CD8-positive, alpha-beta memory T cell (primary cell): ENCODE results near the gene ZDHHC22. TPM values are rescaled to one million over a fixed set of nuclear protein-coding genes. Genes with fewer than 3 reads are reported as not detected.

ENCODE experiments used
- CTCF ChIA-PET: fragments of 350-600 bp; sonication (Branson Sonifier 250); formaldehyde crosslinking; loops from one replicate; lab custom pipeline; 2021; ENCODE audit warnings: antibody characterized with exemption; lab: Charles Lee
- POLR2A ChIA-PET: fragments of 350-600 bp; sonication (Branson Sonifier 250); formaldehyde crosslinking; loops from one replicate; lab custom pipeline; 2021; ENCODE audit warnings: antibody characterized with exemption; lab: Charles Lee
- DNase-seq, 5 donors: peaks; one replicate each; pipeline versions ENCODE4 v3.0.0 to v3.0.0-alpha.2; 2020 to 2022; ENCODE audit warnings: mixed read lengths in 1 of 5
- H3K27ac ChIP-seq: one replicate; pipeline ENCODE4 v1.7.0; 2013; ENCODE audit warnings: low read depth, mild to moderate bottlenecking, low read length, moderate library complexity
- H3K27me3 ChIP-seq: 2 replicates; pipeline ENCODE4 v1.7.0; 2013; ENCODE audit warnings: low read length, mild to moderate bottlenecking; ENCODE audit not compliant: insufficient read depth, poor library complexity, severe bottlenecking
- H3K36me3 ChIP-seq: 2 replicates; pipeline ENCODE4 v1.7.0; 2013; ENCODE audit warnings: mild to moderate bottlenecking, low read length, moderate library complexity; ENCODE audit not compliant: insufficient read depth
- H3K4me1 ChIP-seq: 2 replicates; pipeline ENCODE4 v1.7.0; 2013; ENCODE audit warnings: mild to moderate bottlenecking, low read length, moderate library complexity; ENCODE audit not compliant: insufficient read depth
- H3K4me3 ChIP-seq: 2 replicates; pipeline ENCODE4 v1.7.0; 2013; ENCODE audit warnings: mild to moderate bottlenecking, low read length
- H3K9me3 ChIP-seq: 2 replicates; pipeline ENCODE4 v1.7.0; 2013; ENCODE audit warnings: mild to moderate bottlenecking, low read length
- H3K27ac Mint-ChIP-seq, 8 donors: one replicate each; pipeline ENCODE4 v1.8.0; 2020 to 2021; ENCODE audit warnings: mixed read lengths in 8 of 8, mild to moderate bottlenecking in 6 of 8, inconsistent platforms in 3 of 8, moderate library complexity in 3 of 8
- H3K27me3 Mint-ChIP-seq, 2 donors: one replicate each; pipeline ENCODE4 v1.8.0; 2020 to 2021; ENCODE audit warnings: mixed read lengths in 2 of 2, mild to moderate bottlenecking in 1 of 2, moderate library complexity in 1 of 2
- H3K36me3 Mint-ChIP-seq, 3 donors: one replicate each; pipeline ENCODE4 v1.8.0; 2020 to 2021; ENCODE audit warnings: mixed read lengths in 3 of 3, inconsistent platforms in 1 of 3, mild to moderate bottlenecking in 1 of 3
- H3K4me1 Mint-ChIP-seq, 3 donors: one replicate each; pipeline ENCODE4 v1.8.0; 2020 to 2021; ENCODE audit warnings: mixed read lengths in 3 of 3, inconsistent platforms in 1 of 3, mild to moderate bottlenecking in 1 of 3
- H3K4me3 Mint-ChIP-seq, 7 donors: one replicate each; pipeline ENCODE4 v1.8.0; 2020 to 2021; ENCODE audit warnings: mixed read lengths in 7 of 7, mild to moderate bottlenecking in 6 of 7, moderate library complexity in 4 of 7, inconsistent platforms in 2 of 7
- H3K9me3 Mint-ChIP-seq, 5 donors: one replicate each; pipeline ENCODE4 v1.8.0; 2020 to 2022; ENCODE audit warnings: mixed read lengths in 5 of 5, mild to moderate bottlenecking in 3 of 5, moderate library complexity in 2 of 5, inconsistent platforms in 1 of 5
- polyA plus RNA-seq: library from polyadenylated mRNA; unstranded; fragments of 300-500 nt; fragmentation: Illumina TruSeq; gene quantifications from one replicate; pipeline ENCODE4 v1.2.3, GENCODE V29; 2021
- total RNA-seq, 2 experiments: library from RNA; stranded (reverse); gene quantifications; one replicate each; pipeline ENCODE4 v1.2.3, GENCODE V29; 2021

The ZDHHC22 gene
- total and polyA plus RNA-seq, 3 experiments from 2014 or later: not detected

DNA sequence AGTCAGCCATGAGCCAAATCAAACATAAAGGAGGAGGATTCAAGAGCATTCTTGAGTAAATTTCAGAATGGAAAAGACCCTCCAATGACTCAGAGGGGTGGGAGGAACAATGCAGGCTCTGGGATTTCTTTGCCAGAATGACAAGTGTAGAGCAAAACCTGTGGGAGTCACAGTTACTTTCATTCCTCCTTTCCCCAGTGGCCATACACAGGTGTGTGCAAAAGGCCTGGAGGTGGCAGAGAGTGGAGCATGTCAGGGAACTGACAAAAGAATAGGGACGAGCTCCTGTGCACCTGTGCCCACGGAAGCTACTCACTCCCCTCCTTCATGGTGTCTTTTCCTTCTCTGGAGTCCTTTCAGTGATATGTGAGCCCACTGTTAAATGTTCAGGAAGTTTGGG is 52.9 kb downstream of the ZDHHC22 start:
- Histone ChIP-seq H3K27ac (no peak overlapping the region), H3K9me3 (no peaks in the 10 kb centered on the region), H3K36me3 (no peaks in the 10 kb centered on the region), H3K27me3 (no peaks in the 10 kb centered on the region), H3K4me1 (peaks cover 4% of the 10 kb centered on the region), H3K4me3 (no peak overlapping the region)
- Mint-ChIP-seq H3K27me3 (peaks cover 5 to 8% of the 10 kb centered on the region in 2 donors), H3K27ac (no peak overlapping the region), H3K4me1 (peaks cover 0 to 7% (median 5%) of the 10 kb centered on the region in 3 donors), H3K9me3 (peaks cover 3 to 13% (median 10%) of the 10 kb centered on the region in 5 donors), H3K4me3 (no peak overlapping the region), H3K36me3 (peaks cover 0 to 17% (median 3%) of the 10 kb centered on the region in 3 donors)
- ChIA-PET CTCF (interaction anchor here (1.0 to 1.9 kb wide), 3 partner anchors 36 to 214 kb away, joined by 4 to 6 read pairs (median 6); no protein-coding TSS in a partner anchor), POLR2A (no interaction called here)
- no peak for DNase-seq

GRCh38 chr14:77088219-77088618 is 53.4 kb downstream of the ZDHHC22 start:
- H3K27ac ChIP-seq: no peak overlapping the region
- POLR2A ChIA-PET: no interaction called here
- no peaks in the 10 kb centered on the region for H3K36me3 ChIP-seq
- no peak overlapping the region for H3K27ac Mint-ChIP-seq
- no peaks in the 10 kb centered on the region for H3K9me3 ChIP-seq
- CTCF ChIA-PET: interaction anchor here (1.0 to 1.9 kb wide), 2 partner anchors 36 to 214 kb away, joined by 4 to 6 read pairs; no protein-coding TSS in a partner anchor
- H3K27me3 Mint-ChIP-seq: peaks cover 5 to 9% of the 10 kb centered on the region in 2 donors
- DNase-seq: no peak
- H3K36me3 Mint-ChIP-seq: peaks cover 0 to 17% (median 3%) of the 10 kb centered on the region in 3 donors
- peaks cover 3 to 13% (median 10%) of the 10 kb centered on the region in 5 donors for H3K9me3 Mint-ChIP-seq
- peaks cover 0 to 7% (median 5%) of the 10 kb centered on the region in 3 donors for H3K4me1 Mint-ChIP-seq
- H3K4me3 ChIP-seq: no peak overlapping the region
- no peaks in the 10 kb centered on the region for H3K27me3 ChIP-seq
- H3K4me1 ChIP-seq: peaks cover 4% of the 10 kb centered on the region
- H3K4me3 Mint-ChIP-seq: no peak overlapping the region

GRCh38 chr14:77087631-77088030 is 54.0 kb downstream of the ZDHHC22 start:
- ChIA-PET POLR2A (no interaction called here), CTCF (interaction anchor here (2.9 kb wide), 1 partner anchor 17 kb away, joined by 15 read pairs; no protein-coding TSS in a partner anchor)
- Mint-ChIP-seq H3K27ac (no peak overlapping the region), H3K4me3 (no peak overlapping the region), H3K36me3 (peaks cover 0 to 17% (median 3%) of the 10 kb centered on the region in 3 donors), H3K27me3 (peaks cover 7 to 12% of the 10 kb centered on the region in 2 donors), H3K9me3 (peaks cover 3 to 13% (median 10%) of the 10 kb centered on the region in 5 donors), H3K4me1 (peaks cover 0 to 7% (median 5%) of the 10 kb centered on the region in 3 donors)
- H3K27ac ChIP-seq: no peak overlapping the region
- H3K36me3 ChIP-seq: no peaks in the 10 kb centered on the region
- no peaks in the 10 kb centered on the region for H3K27me3 ChIP-seq
- H3K4me3 ChIP-seq: no peak overlapping the region
- H3K9me3 ChIP-seq: no peaks in the 10 kb centered on the region
- peaks cover 4% of the 10 kb centered on the region for H3K4me1 ChIP-seq
- no peak for DNase-seq

DNA sequence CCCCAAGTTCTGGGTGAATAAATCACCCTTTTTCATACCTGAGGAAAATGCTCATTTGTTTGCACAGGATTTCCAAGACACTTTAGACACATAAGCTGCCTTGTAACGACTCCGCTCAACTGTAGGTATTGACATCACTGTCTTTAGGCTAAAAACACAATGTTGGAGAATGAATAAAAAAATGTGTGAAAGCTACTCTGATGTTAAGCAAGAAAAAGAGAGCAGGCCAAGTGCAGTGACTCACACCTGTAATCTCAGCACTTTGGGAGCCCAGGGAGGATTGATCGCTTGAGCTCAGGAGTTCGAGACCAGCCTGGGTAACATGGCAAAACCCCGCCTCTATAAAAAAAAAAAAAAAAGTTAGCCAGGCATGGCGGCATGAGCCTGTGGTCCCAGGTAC is 54.6 kb downstream of the ZDHHC22 start:
- H3K9me3 ChIP-seq: no peaks in the 10 kb centered on the region
- Mint-ChIP-seq H3K27me3 (peaks cover 7 to 12% of the 10 kb centered on the region in 2 donors), H3K36me3 (peaks cover 0 to 17% (median 3%) of the 10 kb centered on the region in 3 donors), H3K4me3 (no peak overlapping the region), H3K4me1 (peaks cover 0 to 7% (median 5%) of the 10 kb centered on the region in 3 donors), H3K9me3 (peaks cover 3 to 13% (median 10%) of the 10 kb centered on the region in 5 donors), H3K27ac (no peak overlapping the region)
- no peaks in the 10 kb centered on the region for H3K36me3 ChIP-seq
- no peak overlapping the region for H3K4me3 ChIP-seq
- H3K27ac ChIP-seq: no peak overlapping the region
- POLR2A ChIA-PET: no interaction called here
- no peak for DNase-seq
- no peaks in the 10 kb centered on the region for H3K27me3 ChIP-seq
- peaks cover 4% of the 10 kb centered on the region for H3K4me1 ChIP-seq
- CTCF ChIA-PET: interaction anchor here (1.2 to 2.9 kb wide), 2 partner anchors 10 to 16 kb away, joined by 3 to 15 read pairs; no protein-coding TSS in a partner anchor

- CTCF ChIA-PET: interaction anchor here (1.2 to 3.5 kb wide), 5 partner anchors 9 to 210 kb away, joined by 3 to 15 read pairs (median 7); no protein-coding TSS in a partner anchor
- Mint-ChIP-seq H3K4me1 (peaks cover 0 to 7% (median 5%) of the 10 kb centered on the region in 3 donors), H3K9me3 (peaks cover 0 to 7% (median 4%) of the 10 kb centered on the region in 5 donors), H3K27me3 (peaks cover 7 to 13% of the 10 kb centered on the region in 2 donors), H3K36me3 (peaks cover 0 to 10% (median 3%) of the 10 kb centered on the region in 3 donors), H3K4me3 (no peak overlapping the region), H3K27ac (peak overlapping the region in 4 of 8 donors; percentile 47 to 83 (median 66))
- DNase-seq: peak in 2 of 5 donors; percentile 14 to 26
- no peaks in the 10 kb centered on the region for H3K36me3 ChIP-seq
- POLR2A ChIA-PET: no interaction called here
- H3K9me3 ChIP-seq: no peaks in the 10 kb centered on the region
- no peak overlapping the region for H3K27ac ChIP-seq
- H3K4me3 ChIP-seq: no peak overlapping the region
- no peaks in the 10 kb centered on the region for H3K27me3 ChIP-seq
- peaks cover 4% of the 10 kb centered on the region for H3K4me1 ChIP-seq
These were observed 55.4 kb downstream of the ZDHHC22 start for GRCh38 chr14:77086017-77086727.

DNA sequence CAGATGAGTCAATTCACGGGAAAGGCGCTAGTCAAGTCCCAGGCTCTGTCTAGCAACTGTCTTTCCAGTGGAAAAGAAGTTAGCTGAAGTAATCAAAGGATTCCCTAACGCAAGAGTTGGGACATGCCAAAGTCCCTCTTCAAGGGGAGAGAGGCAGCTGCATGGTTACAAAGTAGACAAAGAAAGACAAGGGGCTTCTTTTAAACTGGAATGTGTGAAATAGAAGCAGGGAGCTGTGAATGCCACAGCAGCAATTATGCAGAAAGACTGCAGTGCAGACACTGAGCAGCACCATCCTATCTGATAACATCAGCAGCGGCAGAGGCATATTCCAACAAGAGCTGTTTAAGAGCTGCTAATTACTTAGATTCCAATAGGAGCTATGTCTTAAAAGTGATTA is 56.1 kb downstream of the ZDHHC22 start:
- Mint-ChIP-seq H3K27ac (peak overlapping the region in 1 of 8 donors; percentile 44), H3K9me3 (peaks cover 0 to 3% (median 0%) of the 10 kb centered on the region in 5 donors), H3K4me3 (no peak overlapping the region), H3K4me1 (peaks cover 0 to 7% (median 5%) of the 10 kb centered on the region in 3 donors), H3K36me3 (peaks cover 0 to 5% (median 3%) of the 10 kb centered on the region in 3 donors), H3K27me3 (peaks cover 5 to 16% of the 10 kb centered on the region in 2 donors)
- H3K9me3 ChIP-seq: no peaks in the 10 kb centered on the region
- H3K4me1 ChIP-seq: peaks cover 4% of the 10 kb centered on the region
- no peak overlapping the region for H3K4me3 ChIP-seq
- no peak overlapping the region for H3K27ac ChIP-seq
- ChIA-PET CTCF (interaction anchor here (0.7 to 3.5 kb wide), 6 partner anchors 9 to 213 kb away, joined by 3 to 15 read pairs (median 6); no protein-coding TSS in a partner anchor), POLR2A (no interaction called here)
- no peaks in the 10 kb centered on the region for H3K27me3 ChIP-seq
- DNase-seq: no peak
- no peaks in the 10 kb centered on the region for H3K36me3 ChIP-seq

DNA sequence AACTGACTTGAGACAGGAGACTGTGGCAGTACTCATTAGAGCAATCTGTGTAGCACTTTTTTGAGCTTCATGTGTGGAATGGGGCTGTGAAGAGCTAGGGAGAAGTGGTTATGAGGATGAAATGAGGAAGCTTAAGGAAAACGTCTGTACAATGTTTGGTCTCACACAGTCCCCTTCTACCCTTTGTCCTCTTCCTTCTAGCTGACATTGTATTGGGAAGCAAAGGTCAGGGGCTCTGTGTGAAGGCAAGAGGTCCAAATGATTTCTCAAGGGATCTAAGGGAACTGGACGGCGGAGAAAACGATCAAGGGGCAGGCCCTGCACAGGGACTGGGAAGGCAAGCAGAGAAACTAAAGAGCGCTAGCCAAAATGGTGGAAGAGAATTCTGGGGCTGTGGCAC is 56.6 kb downstream of the ZDHHC22 start:
- H3K27me3 Mint-ChIP-seq: peaks cover 3 to 16% of the 10 kb centered on the region in 2 donors
- no peaks in the 10 kb centered on the region for H3K9me3 ChIP-seq
- no peak for DNase-seq
- H3K4me1 ChIP-seq: peaks cover 4% of the 10 kb centered on the region
- H3K9me3 Mint-ChIP-seq: peaks cover 0 to 3% (median 1%) of the 10 kb centered on the region in 5 donors
- H3K27me3 ChIP-seq: no peaks in the 10 kb centered on the region
- POLR2A ChIA-PET: no interaction called here
- no peaks in the 10 kb centered on the region for H3K36me3 ChIP-seq
- peaks cover 0 to 7% (median 3%) of the 10 kb centered on the region in 3 donors for H3K36me3 Mint-ChIP-seq
- H3K27ac Mint-ChIP-seq: peak overlapping the region in 3 of 8 donors; percentile 2 to 43 (median 16)
- H3K27ac ChIP-seq: no peak overlapping the region
- CTCF ChIA-PET: interaction anchor here (0.7 to 3.5 kb wide), 5 partner anchors 11 to 212 kb away, joined by 3 to 15 read pairs (median 7); no protein-coding TSS in a partner anchor
- peaks cover 0 to 7% (median 5%) of the 10 kb centered on the region in 3 donors for H3K4me1 Mint-ChIP-seq
- peak overlapping the region in 1 of 7 donors; percentile 14 for H3K4me3 Mint-ChIP-seq
- H3K4me3 ChIP-seq: no peak overlapping the region
